GM23338 (cell line): ENCODE data around the gene TRAM2. TPM values are rescaled to one million over a fixed set of nuclear protein-coding genes. Genes with fewer than 3 reads are reported as not detected.

ENCODE experiments used
- ATAC-seq: fragments of 200-7000 bp; cut with Tn5 transposase; 3 replicates; pipeline ENCODE4 v1.9.1; 2020
- DNase-seq: peaks from one replicate; pipeline ENCODE4 v3.0.0-alpha.2; 2015; ENCODE audit warnings: low spot score
- H2AFZ ChIP-seq: fragments of 200-600 bp; sonication (generic); 2 replicates; pipeline ENCODE4 v1.8.0; 2016; ENCODE audit warnings: antibody characterized with exemption, mild to moderate bottlenecking, moderate library complexity
- H3F3A ChIP-seq: fragments of 200-600 bp; sonication (generic); replicated peaks from 2 replicates; pipeline ENCODE4 v1.8.0; 2017; ENCODE audit warnings: antibody characterized with exemption, mixed run types, low read depth
- H3K27ac ChIP-seq: fragments of 200-600 bp; sonication (generic); 2 replicates; pipeline ENCODE4 v1.6.1; 2016; ENCODE audit warnings: low read depth
- H3K27me3 ChIP-seq: fragments of 200-600 bp; sonication (generic); 2 replicates; pipeline ENCODE4 v1.8.0; 2016; ENCODE audit warnings: mild to moderate bottlenecking, mixed run types, moderate library complexity; ENCODE audit not compliant: insufficient read depth
- H3K36me3 ChIP-seq: fragments of 200-600 bp; sonication (generic); 2 replicates; pipeline ENCODE4 v1.8.0; 2016; ENCODE audit warnings: mild to moderate bottlenecking; ENCODE audit not compliant: insufficient read depth
- H3K4me1 ChIP-seq: fragments of 200-600 bp; sonication (generic); 2 replicates; pipeline ENCODE4 v1.8.0; 2016; ENCODE audit warnings: mild to moderate bottlenecking, moderate library complexity; ENCODE audit not compliant: insufficient read depth
- H3K4me2 ChIP-seq: fragments of 200-600 bp; sonication (generic); 2 replicates; pipeline ENCODE4 v1.7.1; 2017; ENCODE audit warnings: mixed run types
- H3K4me3 ChIP-seq: fragments of 200-600 bp; sonication (generic); 2 replicates; pipeline ENCODE4 v1.6.1; 2016; ENCODE audit warnings: mixed run types
- H3K79me2 ChIP-seq: fragments of 200-600 bp; sonication (generic); replicated peaks from 2 replicates; pipeline ENCODE4 v1.8.0; 2017; ENCODE audit warnings: mild to moderate bottlenecking; ENCODE audit not compliant: insufficient read depth
- H3K9me2 ChIP-seq: fragments of 200-600 bp; sonication (generic); 2 replicates; pipeline ENCODE4 v1.8.0; 2017; ENCODE audit not compliant: insufficient read depth
- H4K20me1 ChIP-seq: fragments of 200-600 bp; sonication (generic); replicated peaks from 2 replicates; pipeline ENCODE4 v1.8.0; 2017; ENCODE audit warnings: mild to moderate bottlenecking; ENCODE audit not compliant: insufficient read depth
- H3K27ac Mint-ChIP-seq: 2 replicates; pipeline ENCODE4 v1.8.0; 2020; ENCODE audit warnings: inconsistent platforms, mild to moderate bottlenecking, moderate library complexity, mixed read lengths
- H3K27me3 Mint-ChIP-seq: 3 replicates; pipeline ENCODE4 v1.8.0; 2022; ENCODE audit warnings: low read depth, mild to moderate bottlenecking, moderate library complexity, mixed read lengths, inconsistent platforms; ENCODE audit not compliant: insufficient read depth, poor library complexity
- H3K36me3 Mint-ChIP-seq: 3 replicates; pipeline ENCODE4 v1.8.0; 2021; ENCODE audit warnings: low read depth, mild to moderate bottlenecking, inconsistent platforms, moderate library complexity, mixed read lengths
- H3K4me1 Mint-ChIP-seq: 3 replicates; pipeline ENCODE4 v1.8.0; 2020; ENCODE audit warnings: mild to moderate bottlenecking, inconsistent platforms, mixed read lengths
- H3K4me3 Mint-ChIP-seq: 3 replicates; pipeline ENCODE4 v1.8.0; 2021; ENCODE audit warnings: moderate library complexity, mild to moderate bottlenecking, inconsistent platforms, mixed read lengths
- H3K9me3 Mint-ChIP-seq: 3 replicates; pipeline ENCODE4 v1.8.0; 2020; ENCODE audit warnings: moderate library complexity, mild to moderate bottlenecking, inconsistent platforms, mixed read lengths
- CREB1 ChIP-seq: fragments of 250-450 bp; sonication (Bioruptor Pico); IDR thresholded peaks from 2 replicates; pipeline ENCODE4 v1.5.0; 2020; ENCODE audit warnings: low read depth, mild to moderate bottlenecking, moderate library complexity
- CTCF ChIP-seq, 2 experiments: fragments of 200-600 bp in 1 of 2; sonication (generic) in 1 of 2; conservative IDR thresholded peaks; 2 replicates each; pipeline versions ENCODE4 v1.5.1 to v1.6.1; 2016 to 2017; ENCODE audit warnings: antibody characterized with exemption in 2 of 2, low read depth in 2 of 2, mild to moderate bottlenecking in 2 of 2, moderate library complexity in 1 of 2
- ETS1 ChIP-seq: IDR thresholded peaks from 2 replicates; pipeline ENCODE4 v1.6.1; 2016; ENCODE audit warnings: antibody characterized with exemption
- EZH2 ChIP-seq: fragments of 200-600 bp; sonication (generic); IDR thresholded peaks from one replicate; pipeline ENCODE4 v1.8.0; 2017; ENCODE audit warnings: antibody characterized with exemption, mild to moderate bottlenecking, low read depth; ENCODE audit not compliant: unreplicated experiment
- JUNB ChIP-seq: IDR thresholded peaks from one replicate; pipeline ENCODE4 v1.6.1; 2016; ENCODE audit warnings: antibody characterized with exemption; ENCODE audit not compliant: unreplicated experiment
- POLR2AphosphoS5 ChIP-seq: IDR thresholded peaks from 2 replicates; pipeline ENCODE4 v1.6.1; 2016; ENCODE audit warnings: antibody characterized with exemption, low read depth
- REST ChIP-seq: IDR thresholded peaks from one replicate; pipeline ENCODE4 v1.6.1; 2018; ENCODE audit warnings: antibody characterized with exemption; ENCODE audit not compliant: unreplicated experiment
- STAT1 ChIP-seq: IDR thresholded peaks from one replicate; pipeline ENCODE4 v1.6.1; 2016; ENCODE audit warnings: antibody characterized with exemption; ENCODE audit not compliant: unreplicated experiment
- ZNF114 ChIP-seq: fragments of 250-450 bp; sonication (Bioruptor Pico); IDR thresholded peaks from 2 replicates; pipeline ENCODE4 v1.5.0; 2020; ENCODE audit warnings: mild to moderate bottlenecking, moderate library complexity
- polyA plus RNA-seq: library from polyadenylated mRNA; unstranded; fragments of >200 nt; fragmentation: Nextera tagmentation; extraction: Ambion mirVana; gene quantifications from 2 replicates; pipeline ENCODE4 v1.2.1, GENCODE V29; 2016
- total RNA-seq: library from RNA; depleted of rRNA; stranded (reverse); fragments of >200 nt; shearing (Covaris generic); gene quantifications from 2 replicates; pipeline ENCODE4 v1.2.3, GENCODE V29; 2014

Gene TRAM2
- total and polyA plus RNA-seq, 2 experiments from 2014 or later: 4.0 to 14.0 TPM

GRCh38 chr6:52540286-52540902 is 36.5 kb downstream of the TRAM2 start:
- Mint-ChIP-seq H3K4me1 (peaks cover 54% of the 10 kb centered on the region), H3K4me3 (no peak overlapping the region), H3K27ac (no peak overlapping the region), H3K9me3 (no peaks in the 10 kb centered on the region), H3K36me3 (no peaks in the 10 kb centered on the region), H3K27me3 (peaks cover 2% of the 10 kb centered on the region)
- Histone ChIP-seq H2AFZ (no peak overlapping the region), H3K27me3 (no peaks in the 10 kb centered on the region), H3K79me2 (peaks cover 22% of the 10 kb centered on the region), H3K27ac (no peak overlapping the region), H4K20me1 (0 out of 2 replicates have a peak, but pooled peaks cover 3% of the 10 kb centered on the region), H3F3A (no peaks in the 10 kb centered on the region), H3K9me2 (peaks cover 7% of the 10 kb centered on the region), H3K36me3 (no peaks in the 10 kb centered on the region), H3K4me3 (no peak overlapping the region), H3K4me1 (peaks cover 42% of the 10 kb centered on the region), H3K4me2 (peak overlapping the region; percentile 49)
- DNase-seq (no peak), ATAC-seq (no peak)
- no peak for TF ChIP-seq CTCF (conservative IDR thresholded peaks at IDR 0.05; ENCODE audit: low read depth in 2 of 2)
- TF ChIP-seq REST: no peak
- TF ChIP-seq CREB1: no peak
- TF ChIP-seq POLR2AphosphoS5: no peak
- no peak for TF ChIP-seq ETS1
- TF ChIP-seq JUNB: no peak
- TF ChIP-seq ZNF114 (CRISPR knock-in tag): no peak
- TF ChIP-seq EZH2: no peak

- H3K4me1 ChIP-seq: peaks cover 39% of the 10 kb centered on the region
- no peaks in the 10 kb centered on the region for H3K27me3 Mint-ChIP-seq
- no peak for DNase-seq
These were observed 37.3 kb downstream of the TRAM2 start for GRCh38 chr6:52539607-52540006.

More at GRCh38 chr6:52539607-52540006, 37.3 kb downstream of the TRAM2 start:
- Mint-ChIP-seq H3K36me3 (no peaks in the 10 kb centered on the region), H3K9me3 (no peaks in the 10 kb centered on the region), H3K4me3 (no peak overlapping the region), H3K4me1 (peaks cover 48% of the 10 kb centered on the region), H3K27ac (peak overlapping the region; percentile 9; the same call in 1 of the 2 replicates)
- 0 out of 2 replicates have a peak, but pooled peaks cover 3% of the 10 kb centered on the region for H4K20me1 ChIP-seq
- H3K36me3 ChIP-seq: no peaks in the 10 kb centered on the region
- H3K4me2 ChIP-seq: peak overlapping the region; percentile 49; the same call in 1 of the 2 replicates
- H3K9me2 ChIP-seq: peaks cover 7% of the 10 kb centered on the region
- peaks cover 15% of the 10 kb centered on the region for H3K79me2 ChIP-seq
- no peaks in the 10 kb centered on the region for H3K27me3 ChIP-seq
- no peak overlapping the region for H2AFZ ChIP-seq
- no peaks in the 10 kb centered on the region for H3F3A ChIP-seq
- no peak overlapping the region for H3K27ac ChIP-seq
- no peak overlapping the region for H3K4me3 ChIP-seq
- no peak for TF ChIP-seq STAT1
- ATAC-seq: no peak
